ENCODE measurements around the gene APC2.
"Not testable (repeated sequence)": the region's sequence is repeated elsewhere in the genome, so short reads cannot be mapped to it uniquely, and the experiment has no call there.

APC2 gene

DNA sequence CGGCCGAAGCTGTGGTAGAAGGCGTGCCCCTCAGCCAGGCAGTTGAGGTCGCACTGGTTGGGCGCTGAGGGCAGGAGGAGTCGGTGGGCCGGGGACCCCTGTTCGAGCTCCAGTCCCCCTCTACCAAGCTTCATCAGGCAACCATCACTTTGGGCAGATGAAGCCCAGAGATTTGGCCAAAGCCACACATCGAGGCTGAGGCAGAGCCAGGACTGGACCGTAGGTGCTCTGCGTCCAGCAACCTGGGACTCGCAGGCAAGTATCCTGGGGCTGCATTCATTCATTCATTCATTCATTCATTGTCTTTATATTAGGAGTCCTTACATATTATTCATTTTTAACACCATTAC is 58.6 kb downstream of the APC2 start:
- H3K4me1 Mint-ChIP-seq (ENCODE audit: low read depth) = peaks cover 17% of the 10 kb centered on the region
- peaks cover 11% of the 10 kb centered on the region for H3K27me3 Mint-ChIP-seq
- no peak overlapping the region for H3K27ac Mint-ChIP-seq
- no peaks in the 10 kb centered on the region for H3K36me3 Mint-ChIP-seq (ENCODE audit: low read depth)
- no peak overlapping the region for H3K4me3 Mint-ChIP-seq
- no peaks in the 10 kb centered on the region for H3K9me3 Mint-ChIP-seq

GRCh38 chr19:1509602-1510441 is 59.9 kb downstream of the APC2 start:
- Mint-ChIP-seq H3K27me3 (peaks cover 7% of the 10 kb centered on the region), H3K36me3 (ENCODE audit: low read depth) (no peaks in the 10 kb centered on the region), H3K4me1 (ENCODE audit: low read depth) (peaks cover 17% of the 10 kb centered on the region), H3K27ac (no peak overlapping the region), H3K4me3 (no peak overlapping the region), H3K9me3 (no peaks in the 10 kb centered on the region)

- Mint-ChIP-seq H3K4me3 (no peak overlapping the region), H3K27me3 (peaks cover 5% of the 10 kb centered on the region), H3K36me3 (ENCODE audit: low read depth) (no peaks in the 10 kb centered on the region), H3K27ac (no peak overlapping the region), H3K4me1 (ENCODE audit: low read depth) (peaks cover 17% of the 10 kb centered on the region), H3K9me3 (no peaks in the 10 kb centered on the region)
Measured at GRCh38 chr19:1510442-1510806, 60.5 kb downstream of the APC2 start.

GRCh38 chr19:1510807-1511206 is 60.9 kb downstream of the APC2 start:
- Mint-ChIP-seq H3K4me1 (ENCODE audit: low read depth) (peaks cover 17% of the 10 kb centered on the region), H3K36me3 (ENCODE audit: low read depth) (no peaks in the 10 kb centered on the region), H3K4me3 (no peak overlapping the region), H3K9me3 (no peaks in the 10 kb centered on the region), H3K27me3 (peaks cover 5% of the 10 kb centered on the region), H3K27ac (no peak overlapping the region)

GRCh38 chr19:1511318-1512317 is 61.7 kb downstream of the APC2 start:
- Mint-ChIP-seq H3K27me3 (peaks cover 9% of the 10 kb centered on the region), H3K36me3 (ENCODE audit: low read depth) (no peaks in the 10 kb centered on the region), H3K4me1 (ENCODE audit: low read depth) (peaks cover 17% of the 10 kb centered on the region), H3K27ac (no peak overlapping the region), H3K9me3 (no peaks in the 10 kb centered on the region), H3K4me3 (peak overlapping the region; percentile 74)

DNA sequence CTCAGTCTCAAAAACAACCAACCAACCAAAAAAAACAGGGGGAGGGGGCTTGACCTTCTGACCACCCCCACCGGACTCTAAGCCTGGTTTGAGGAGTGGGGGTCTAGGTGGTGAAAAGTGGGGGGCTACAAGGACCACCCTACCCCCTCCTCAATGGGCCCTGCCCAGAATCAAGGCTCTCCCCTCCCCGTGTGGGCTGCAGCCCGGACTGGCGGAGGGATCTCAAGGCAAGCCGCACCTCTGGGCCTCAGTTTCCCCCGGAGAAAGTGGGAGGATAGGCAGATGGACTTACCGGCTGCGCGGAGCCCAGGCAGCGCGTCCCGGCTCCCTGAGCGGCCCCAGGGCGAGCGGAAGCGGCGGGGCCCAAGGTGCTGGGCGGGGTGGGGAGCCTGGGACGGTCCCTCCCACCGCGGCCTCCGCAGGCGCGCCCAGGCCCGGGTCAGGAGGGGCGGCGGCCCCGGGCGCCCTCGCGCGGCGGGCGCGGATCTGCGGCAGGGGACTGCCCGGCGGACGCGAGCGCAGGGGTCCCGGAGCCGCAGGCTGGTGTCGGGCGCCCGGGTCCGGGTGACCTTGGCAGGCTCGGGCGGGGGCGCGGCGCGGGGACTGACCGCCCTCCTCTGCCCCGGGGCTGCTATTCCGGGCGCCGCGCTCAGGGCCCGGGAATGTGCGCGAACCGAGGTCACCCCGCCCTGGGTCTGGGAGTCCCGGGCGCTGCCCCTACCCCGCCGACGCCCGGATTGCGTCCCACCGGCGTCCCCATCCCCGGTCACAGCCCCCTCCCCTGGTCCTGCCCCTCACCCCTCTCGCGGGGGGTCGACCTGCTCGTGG is 63.0 kb downstream of the APC2 start, which contains the start of gene ADAMTSL5:
Gene ADAMTSL5, minus strand, starts transcription at position 349 of the 828 bp plus-strand sequence. CDS start 2,076 bp downstream, outside the sequence.
- no peaks in the 10 kb centered on the region for H3K9me3 Mint-ChIP-seq
- H3K27me3 Mint-ChIP-seq = peaks cover 9% of the 10 kb centered on the region
- H3K36me3 Mint-ChIP-seq (ENCODE audit: low read depth) = no peaks in the 10 kb centered on the region
- peaks cover 12% of the 10 kb centered on the region for H3K4me1 Mint-ChIP-seq (ENCODE audit: low read depth)
- no peak within 1 kb of the TSS for H3K27ac Mint-ChIP-seq
- H3K4me3 Mint-ChIP-seq = peak within 1 kb of the TSS; percentile 74

GRCh38 chr19:1513499-1514294 is 63.8 kb downstream of the APC2 start:
- H3K4me3 Mint-ChIP-seq = no peak overlapping the region

DNA sequence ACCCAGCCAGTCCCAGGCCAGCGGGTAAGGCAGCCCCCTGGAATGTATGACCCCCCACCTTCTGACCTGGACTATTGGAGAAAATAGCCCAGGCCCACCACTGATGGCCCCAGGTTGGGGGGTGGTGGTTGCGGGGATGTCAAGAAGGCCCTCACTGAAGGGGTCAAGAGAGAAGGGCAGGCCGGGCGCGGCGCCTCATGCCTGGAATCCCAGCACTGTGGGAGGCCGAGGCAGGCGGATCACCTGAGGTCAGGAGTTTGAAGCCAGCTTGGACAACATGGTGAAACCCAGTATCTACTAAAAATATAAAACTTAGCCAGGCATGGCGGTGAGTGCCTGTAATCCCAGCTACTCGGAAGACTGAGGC is 64.4 kb downstream of the APC2 start:
- H3K4me1 Mint-ChIP-seq (ENCODE audit: low read depth) = peaks cover 7% of the 10 kb centered on the region
- no peak overlapping the region for H3K27ac Mint-ChIP-seq
- no peak overlapping the region for H3K4me3 Mint-ChIP-seq
- H3K27me3 Mint-ChIP-seq = peaks cover 9% of the 10 kb centered on the region
- H3K36me3 Mint-ChIP-seq (ENCODE audit: low read depth) = no peaks in the 10 kb centered on the region
- no peaks in the 10 kb centered on the region for H3K9me3 Mint-ChIP-seq

More at GRCh38 chr19:1513499-1514294, 63.8 kb downstream of the APC2 start:
- peaks cover 9% of the 10 kb centered on the region for H3K27me3 Mint-ChIP-seq
- H3K36me3 Mint-ChIP-seq (ENCODE audit: low read depth) = no peaks in the 10 kb centered on the region
- no peaks in the 10 kb centered on the region for H3K9me3 Mint-ChIP-seq
- H3K27ac Mint-ChIP-seq = no peak overlapping the region
- peaks cover 9% of the 10 kb centered on the region for H3K4me1 Mint-ChIP-seq (ENCODE audit: low read depth)

DNA sequence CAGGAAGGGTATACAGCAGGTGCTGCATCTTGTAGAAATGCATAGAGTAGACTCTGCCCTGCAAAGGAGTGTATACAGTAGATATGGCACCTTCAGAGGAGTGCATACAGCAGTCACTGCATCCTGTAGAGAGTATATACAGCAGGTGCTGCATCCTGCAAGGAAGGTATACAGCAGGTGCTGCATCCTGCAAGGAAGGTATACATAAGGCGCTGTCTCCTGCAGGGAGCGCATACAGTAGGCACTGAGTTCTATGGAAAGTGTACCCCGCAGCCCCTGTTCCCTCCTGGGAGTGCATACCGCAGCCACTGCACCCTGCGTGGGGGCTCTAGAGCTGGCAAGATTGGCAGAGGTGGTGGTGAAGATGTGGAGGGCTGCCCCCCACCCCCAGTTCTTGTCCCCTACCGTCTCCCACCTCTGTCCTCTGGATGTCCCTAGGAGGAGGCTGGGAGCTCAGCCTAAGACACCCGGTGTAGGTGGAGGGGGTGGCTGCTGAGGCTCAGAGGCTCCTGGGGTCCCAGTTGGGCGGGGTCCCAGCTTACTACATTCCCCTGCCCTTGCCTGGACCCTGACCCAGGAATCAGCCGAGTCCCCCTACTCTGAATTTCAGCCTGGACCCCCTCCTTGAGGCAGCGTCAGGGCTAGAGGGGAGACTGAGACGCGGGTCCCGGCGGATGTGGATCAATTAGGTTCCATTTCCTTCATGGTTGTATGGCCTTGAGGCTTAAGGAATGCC is 65.2 kb downstream of the APC2 start:
- no peaks in the 10 kb centered on the region for H3K36me3 Mint-ChIP-seq (ENCODE audit: low read depth)
- H3K9me3 Mint-ChIP-seq = no peaks in the 10 kb centered on the region
- no peak overlapping the region for H3K27ac Mint-ChIP-seq
- peaks cover 3% of the 10 kb centered on the region for H3K27me3 Mint-ChIP-seq
- no peak overlapping the region for H3K4me3 Mint-ChIP-seq
- H3K4me1 Mint-ChIP-seq (ENCODE audit: low read depth) = peaks cover 7% of the 10 kb centered on the region

DNA sequence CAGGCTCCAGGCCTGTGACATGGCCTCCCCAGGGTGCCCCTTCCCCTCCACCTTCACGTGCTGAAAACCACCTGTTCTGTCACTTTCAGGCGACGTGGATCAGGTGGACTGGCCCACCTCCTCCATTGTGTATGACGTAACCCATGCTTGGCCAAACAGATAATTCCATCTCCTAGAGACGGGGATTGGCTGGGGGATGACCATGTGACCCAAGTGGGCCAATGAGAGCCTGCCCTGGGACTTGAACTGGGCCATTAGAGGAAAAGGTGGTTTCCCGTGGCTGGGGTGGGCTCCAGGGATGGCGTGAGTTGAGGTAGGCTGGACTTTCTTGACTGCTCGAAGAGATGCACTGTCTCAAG is 66.5 kb downstream of the APC2 start:
- no peaks in the 10 kb centered on the region for H3K36me3 Mint-ChIP-seq (ENCODE audit: low read depth)
- no peak overlapping the region for H3K4me3 Mint-ChIP-seq
- peaks cover 7% of the 10 kb centered on the region for H3K4me1 Mint-ChIP-seq (ENCODE audit: low read depth)
- no peaks in the 10 kb centered on the region for H3K9me3 Mint-ChIP-seq
- H3K27me3 Mint-ChIP-seq = peaks cover 3% of the 10 kb centered on the region
- peak overlapping the region; percentile 52 for H3K27ac Mint-ChIP-seq

DNA sequence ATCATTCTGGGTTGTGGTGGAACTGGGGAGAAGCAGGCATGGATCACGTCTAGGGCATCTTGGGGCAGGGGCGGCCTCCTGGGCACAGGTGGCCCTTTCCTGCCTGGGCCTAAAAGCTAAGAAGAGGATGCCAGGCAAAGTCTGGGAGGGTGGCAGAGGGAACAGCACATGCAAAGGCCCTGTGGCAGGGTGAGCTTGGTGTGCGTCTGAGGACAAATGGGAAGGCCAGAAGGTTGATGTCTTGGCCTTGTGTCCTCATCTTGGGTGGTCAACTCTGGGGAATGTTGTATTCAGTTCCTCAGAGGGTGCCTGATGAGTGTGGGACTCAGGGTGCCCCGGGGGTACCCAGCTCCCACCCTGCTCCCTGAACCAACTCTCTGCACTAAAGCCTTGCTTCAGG is 68.5 kb downstream of the APC2 start:
- no peaks in the 10 kb centered on the region for H3K9me3 Mint-ChIP-seq
- no peaks in the 10 kb centered on the region for H3K4me1 Mint-ChIP-seq (ENCODE audit: low read depth)
- peaks cover 13% of the 10 kb centered on the region for H3K27me3 Mint-ChIP-seq
- H3K27ac Mint-ChIP-seq = no peak overlapping the region
- H3K36me3 Mint-ChIP-seq (ENCODE audit: low read depth) = no peaks in the 10 kb centered on the region
- H3K4me3 Mint-ChIP-seq = no peak overlapping the region

- not testable (repeated sequence) for H3K4me3 Mint-ChIP-seq; H3K27ac Mint-ChIP-seq; H3K9me3 Mint-ChIP-seq; H3K4me1 Mint-ChIP-seq (ENCODE audit: low read depth); H3K36me3 Mint-ChIP-seq (ENCODE audit: low read depth)
- peaks cover 20% of the 10 kb centered on the region for H3K27me3 Mint-ChIP-seq
Measured at GRCh38 chr19:1519802-1520201, 69.9 kb downstream of the APC2 start.

- Mint-ChIP-seq H3K9me3 (no peaks in the 10 kb centered on the region), H3K27ac (no peak overlapping the region), H3K27me3 (peaks cover 24% of the 10 kb centered on the region), H3K36me3 (ENCODE audit: low read depth) (no peaks in the 10 kb centered on the region), H3K4me1 (ENCODE audit: low read depth) (peaks cover 6% of the 10 kb centered on the region), H3K4me3 (no peak overlapping the region)
Measured at GRCh38 chr19:1520203-1520780, 70.4 kb downstream of the APC2 start.

Data from stimulated activated naive CD8-positive, alpha-beta T cell treated with anti-CD3 and anti-CD28 coated beads, Interleukin-15, Interleukin-2, amounts not matched to agents 100 ng/mL and 50 ng/mL, for 24 hours (primary cell).